Mucosa of descending colon (tissue), 3 donors: ENCODE data around the gene FYN. TPM values are rescaled to one million over a fixed set of nuclear protein-coding genes. Genes with fewer than 3 reads are reported as not detected.

Experiments
- ATAC-seq: fragments of 200-7000 bp; cut with Tn5 transposase; one replicate; pipeline ENCODE4 v1.9.1; 2020; ENCODE audit warnings: mild to moderate bottlenecking, moderate library complexity
- DNase-seq, 3 donors: peaks; one replicate each; pipeline ENCODE4 v3.0.0-alpha.2; 2020
- H3K36me3 ChIP-seq: fragments of 200-600 bp; one replicate; pipeline ENCODE4 v1.8.0; 2021; ENCODE audit warnings: low read depth, mild to moderate bottlenecking
- H3K4me1 ChIP-seq: fragments of 200-600 bp; one replicate; pipeline ENCODE4 v1.8.0; 2021; ENCODE audit warnings: low read depth, mild to moderate bottlenecking
- H3K4me3 ChIP-seq: fragments of 200-600 bp; one replicate; pipeline ENCODE4 v1.8.0; 2021; ENCODE audit warnings: mild to moderate bottlenecking
- H3K9me3 ChIP-seq: fragments of 200-600 bp; one replicate; pipeline ENCODE4 v1.8.0; 2021; ENCODE audit warnings: mild to moderate bottlenecking
- CTCF ChIP-seq: fragments of 200-600 bp; IDR thresholded peaks from one replicate; pipeline ENCODE4 v1.8.0; 2022; ENCODE audit warnings: antibody characterized with exemption, mild to moderate bottlenecking
- intact Hi-C, 2 donors: fragments of 100-400 bp; cut with DNase I in 1 of 2; cut with micrococcal nuclease in 1 of 2; formaldehyde crosslinking; loops; one replicate each; pipeline versions ENCODE4 v1.11.0 to v1.11.1; 2022; cut with DNase I, micrococcal nuclease
- total RNA-seq, 3 donors: library from RNA; stranded (reverse); fragmentation: NEBNext Ultra II Directional in 2 of 3; extraction: Animal tissue kit (Norgen Biotek cat#: 25700) in 2 of 3; gene quantifications; one replicate each; pipeline versions ENCODE4 v1.2.1 to v1.2.4, GENCODE V29; 2021 to 2023
- donor health status: DM: no; HTN: no; CAD: no; lungs with moderate emphysema.
- donor health status: DM: no; HTN: no; CAD: no.
- donor health status: DM: no; HTN: yes; CAD: no.

The FYN gene
- total RNA-seq, 3 donors from 2014 or later, result 15.0 to 63.0 (median 24.8) TPM

GRCh38 chr6:111845441-111845871 is 27.8 kb downstream of the FYN start:
- intact Hi-C loops, result no loop called here
- no peak for TF ChIP-seq CTCF
- H3K36me3 ChIP-seq, result no peaks in the 10 kb centered on the region
- peaks cover 5% of the 10 kb centered on the region for H3K4me1 ChIP-seq
- ATAC-seq (peak; percentile 3), DNase-seq (no peak)
- H3K4me3 ChIP-seq, result no peak overlapping the region
- no peaks in the 10 kb centered on the region for H3K9me3 ChIP-seq

- no peak overlapping the region for H3K4me3 ChIP-seq
- DNase-seq, result no peak
- peaks cover 5% of the 10 kb centered on the region for H3K4me1 ChIP-seq
- peak; percentile 8 for ATAC-seq
- no peak for TF ChIP-seq CTCF
- H3K9me3 ChIP-seq, result no peaks in the 10 kb centered on the region
- intact Hi-C loops, result no loop called here
- H3K36me3 ChIP-seq, result no peaks in the 10 kb centered on the region
Measured at GRCh38 chr6:111844921-111845320, 28.3 kb downstream of the FYN start.

- Histone ChIP-seq H3K4me3 (no peak overlapping the region), H3K9me3 (no peaks in the 10 kb centered on the region), H3K4me1 (peaks cover 5% of the 10 kb centered on the region), H3K36me3 (no peaks in the 10 kb centered on the region)
- no peak for DNase-seq
- ATAC-seq, result no peak
- intact Hi-C loops, result no loop called here
- TF ChIP-seq CTCF, result no peak
Measured at GRCh38 chr6:111844376-111844775, 28.9 kb downstream of the FYN start.

- peaks cover 5% of the 10 kb centered on the region for H3K4me1 ChIP-seq
- peak; percentile 26 to 64 (median 37) for DNase-seq
- ATAC-seq, result peak; percentile 66
Measured at GRCh38 chr6:111843347-111844147, 29.7 kb downstream of the FYN start.

GRCh38 chr6:111842891-111843290 is 30.4 kb downstream of the FYN start:
- Histone ChIP-seq H3K4me1 (peaks cover 5% of the 10 kb centered on the region), H3K36me3 (no peaks in the 10 kb centered on the region), H3K4me3 (no peak overlapping the region), H3K9me3 (no peaks in the 10 kb centered on the region)
- intact Hi-C loops, result no loop called here
- TF ChIP-seq CTCF, result no peak
- ATAC-seq (no peak), DNase-seq (no peak)

More at GRCh38 chr6:111843347-111844147, 29.7 kb downstream of the FYN start:
- intact Hi-C loops, result no loop called here
- Histone ChIP-seq H3K36me3 (no peaks in the 10 kb centered on the region), H3K9me3 (no peaks in the 10 kb centered on the region), H3K4me3 (no peak overlapping the region)
- TF ChIP-seq CTCF, result no peak
